ENCODE data around the gene GPC1. TPM values are rescaled to one million over a fixed set of nuclear protein-coding genes. Genes with fewer than 3 reads are reported as not detected.

Gene GPC1
- total RNA-seq, 4 donors from 2014 or later = 34.1 to 80.4 (median 53.3) TPM

DNA sequence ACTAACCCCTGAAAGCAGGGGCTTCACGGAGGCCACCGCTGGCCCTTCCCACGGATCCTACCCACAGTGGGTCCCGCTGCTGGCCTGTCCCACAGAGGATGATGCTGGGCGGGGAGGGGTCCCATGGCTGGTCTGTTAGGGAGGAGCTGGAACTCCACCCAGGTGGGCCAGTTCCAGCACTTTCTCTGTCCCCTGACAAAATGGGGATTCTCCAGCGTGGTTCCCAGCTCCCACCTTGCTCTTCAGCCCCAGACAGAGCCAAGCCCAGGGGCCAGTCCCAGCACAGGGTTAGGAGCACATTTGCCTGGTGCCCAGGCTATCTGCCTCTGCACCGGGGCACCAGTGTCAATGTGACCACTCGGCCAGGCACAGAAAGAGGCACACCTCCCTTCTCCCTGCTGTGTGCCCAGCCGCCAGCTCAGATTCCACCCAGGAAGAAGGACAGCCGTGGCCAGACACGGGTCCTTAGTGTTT lies 72.4 kb downstream of the GPC1 start:
- TF ChIP-seq, protein P1, sequence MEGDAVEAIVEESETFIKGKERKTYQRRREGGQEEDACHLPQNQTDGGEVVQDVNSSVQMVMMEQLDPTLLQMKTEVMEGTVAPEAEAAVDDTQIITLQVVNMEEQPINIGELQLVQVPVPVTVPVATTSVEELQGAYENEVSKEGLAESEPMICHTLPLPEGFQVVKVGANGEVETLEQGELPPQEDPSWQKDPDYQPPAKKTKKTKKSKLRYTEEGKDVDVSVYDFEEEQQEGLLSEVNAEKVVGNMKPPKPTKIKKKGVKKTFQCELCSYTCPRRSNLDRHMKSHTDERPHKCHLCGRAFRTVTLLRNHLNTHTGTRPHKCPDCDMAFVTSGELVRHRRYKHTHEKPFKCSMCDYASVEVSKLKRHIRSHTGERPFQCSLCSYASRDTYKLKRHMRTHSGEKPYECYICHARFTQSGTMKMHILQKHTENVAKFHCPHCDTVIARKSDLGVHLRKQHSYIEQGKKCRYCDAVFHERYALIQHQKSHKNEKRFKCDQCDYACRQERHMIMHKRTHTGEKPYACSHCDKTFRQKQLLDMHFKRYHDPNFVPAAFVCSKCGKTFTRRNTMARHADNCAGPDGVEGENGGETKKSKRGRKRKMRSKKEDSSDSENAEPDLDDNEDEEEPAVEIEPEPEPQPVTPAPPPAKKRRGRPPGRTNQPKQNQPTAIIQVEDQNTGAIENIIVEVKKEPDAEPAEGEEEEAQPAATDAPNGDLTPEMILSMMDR (IDR thresholded peaks at IDR 0.05; ENCODE audit: low read depth) = no peak

DNA sequence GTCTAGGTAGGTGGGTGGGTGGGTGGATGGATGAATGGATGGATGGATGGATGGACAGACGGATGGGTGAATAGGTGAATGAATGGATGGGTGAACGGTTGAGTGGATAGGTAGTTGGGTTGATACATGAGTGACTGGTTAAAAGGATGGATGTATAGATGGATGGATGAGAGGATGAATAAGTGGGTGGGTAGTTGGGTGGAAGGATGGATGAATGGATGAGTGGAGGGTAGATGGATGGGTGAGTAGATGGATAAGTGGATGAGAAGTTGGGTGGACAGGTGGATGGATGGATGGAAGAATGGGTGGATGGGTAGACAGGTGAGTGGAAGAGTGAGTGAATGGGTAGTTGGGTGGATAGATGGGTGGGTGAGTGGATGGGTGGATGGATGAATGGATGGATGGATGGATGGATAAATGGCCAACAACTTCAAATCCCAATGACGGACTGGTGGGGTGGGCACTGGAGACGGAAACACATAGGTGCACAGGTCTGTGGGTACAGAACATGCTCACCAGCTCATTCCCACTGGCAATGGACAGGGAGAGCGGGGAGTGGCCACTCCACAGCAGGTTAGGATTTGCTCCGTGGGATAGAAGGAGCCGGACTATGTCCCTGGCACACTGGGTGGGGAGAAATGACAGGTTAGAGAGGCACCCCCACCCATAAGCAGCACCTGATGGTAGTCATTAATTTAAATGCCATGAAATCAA lies 73.5 kb downstream of the GPC1 start:
- TF ChIP-seq, protein P1 (IDR thresholded peaks at IDR 0.05; ENCODE audit: low read depth) = no peak

DNA sequence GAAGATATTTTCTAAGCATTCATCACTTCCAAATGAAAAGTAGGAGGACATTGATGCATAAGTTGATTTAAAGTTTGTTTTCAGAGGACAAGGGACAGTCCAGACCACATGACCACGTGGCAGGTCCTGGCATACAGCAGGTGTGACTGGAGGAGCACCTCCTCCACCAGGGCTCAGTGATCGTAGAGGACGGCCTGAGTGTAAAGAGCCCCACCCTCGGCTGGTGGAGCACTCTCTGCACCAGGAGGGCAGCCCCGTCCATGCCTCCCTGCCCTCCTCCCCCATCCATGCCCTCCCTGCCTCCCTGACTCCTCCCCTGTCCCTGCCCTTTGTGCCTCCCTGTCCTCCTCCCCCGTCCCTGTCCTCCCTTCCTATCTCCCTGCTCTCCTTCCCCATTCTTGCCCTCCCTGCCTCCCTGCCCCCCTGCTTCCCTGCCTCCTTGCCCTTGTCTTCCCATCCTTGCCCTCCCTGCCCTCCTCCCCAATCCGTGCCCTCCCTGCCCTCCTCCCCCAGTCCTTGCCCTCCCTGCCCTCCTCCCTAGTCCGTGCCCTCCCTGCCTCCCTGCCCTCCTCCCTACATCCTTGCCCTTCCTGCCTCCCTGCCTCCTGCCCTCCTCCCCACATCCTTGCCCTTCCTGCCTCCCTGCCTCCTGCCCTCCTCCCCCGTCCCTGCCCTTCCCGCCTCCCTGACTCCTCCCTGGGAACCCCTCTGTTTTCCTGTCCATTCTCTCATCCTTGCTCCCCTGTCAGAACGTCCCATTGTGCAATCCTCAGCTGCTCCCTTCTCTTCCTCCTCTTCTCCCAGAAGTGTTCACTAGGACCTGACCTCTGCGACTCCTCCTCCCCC lies 74.4 kb downstream of the GPC1 start:
- TF ChIP-seq, protein P1 (IDR thresholded peaks at IDR 0.05; ENCODE audit: low read depth) = no peak

DNA sequence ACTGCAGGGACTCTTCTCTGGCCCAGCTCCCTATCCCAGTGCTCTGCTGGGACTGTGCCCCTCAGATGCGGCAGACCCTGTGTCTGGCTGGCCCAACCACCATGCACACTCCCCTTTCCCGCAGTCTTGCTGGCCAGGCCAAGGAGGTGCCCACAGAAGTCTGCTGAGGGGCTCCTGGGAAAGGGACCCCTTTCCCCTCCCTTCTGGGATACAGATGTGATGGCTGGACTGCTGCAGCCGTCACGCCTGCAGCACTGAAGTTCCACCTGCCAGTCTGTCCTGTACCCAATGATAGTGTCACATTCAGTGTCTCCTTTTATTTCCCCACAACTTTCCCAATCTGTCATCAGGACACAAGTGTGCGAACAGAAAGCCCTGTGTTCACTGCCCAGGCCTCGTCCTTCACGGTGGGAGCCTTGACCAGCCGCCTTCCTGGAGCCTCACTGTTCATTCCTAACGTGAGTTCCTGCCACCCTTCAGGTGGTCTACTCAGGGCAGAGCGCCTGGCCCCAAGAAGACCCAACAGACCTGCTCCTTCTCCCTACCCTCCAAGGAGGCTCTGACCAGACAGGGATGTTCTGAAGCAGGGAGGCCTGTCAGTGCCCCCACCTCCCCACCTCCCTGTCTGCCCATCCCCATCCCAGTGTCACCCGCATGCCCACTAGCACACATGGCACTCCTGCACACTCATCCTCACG lies 75.2 kb downstream of the GPC1 start:
- TF ChIP-seq, protein P1 (IDR thresholded peaks at IDR 0.05; ENCODE audit: low read depth) = no peak

DNA sequence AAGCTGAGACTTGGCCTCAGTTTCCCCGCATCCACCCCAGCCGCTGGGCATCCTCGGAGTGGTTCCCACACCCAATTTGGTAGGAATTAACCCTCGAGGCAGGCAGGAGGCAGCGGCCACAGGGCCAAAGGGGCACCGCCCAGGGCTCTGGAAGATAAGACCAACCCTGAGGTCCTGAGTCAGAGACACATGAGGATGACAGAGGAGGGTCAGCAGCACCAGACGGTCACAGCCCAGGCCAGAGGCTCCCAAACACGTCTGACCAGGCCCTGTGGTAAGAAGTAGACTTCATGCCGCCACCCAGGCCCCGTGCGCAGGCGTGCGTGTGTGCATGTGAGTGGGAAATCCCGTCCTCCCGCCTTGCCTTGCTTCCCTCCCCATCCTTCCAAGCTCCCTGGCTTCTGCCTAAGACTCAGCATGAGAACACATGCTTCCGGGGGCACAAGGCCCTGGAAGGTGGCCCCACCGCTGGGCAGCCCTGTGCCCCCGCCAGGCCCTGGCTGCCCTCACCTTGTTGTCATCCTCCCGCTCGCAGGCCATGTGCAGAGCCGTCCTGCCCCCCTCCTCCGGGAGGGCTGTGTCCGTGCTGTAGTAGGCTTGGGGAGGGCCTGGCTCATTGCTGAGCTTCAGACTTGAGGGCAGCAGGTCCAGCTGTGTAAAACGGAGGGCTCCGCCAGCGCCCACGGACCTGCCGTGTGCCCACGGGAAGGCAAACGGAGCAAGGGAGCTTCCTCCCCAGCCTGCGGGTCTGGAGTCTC lies 76.1 kb downstream of the GPC1 start:
- TF ChIP-seq, protein P1 (IDR thresholded peaks at IDR 0.05; ENCODE audit: low read depth) = no peak

DNA sequence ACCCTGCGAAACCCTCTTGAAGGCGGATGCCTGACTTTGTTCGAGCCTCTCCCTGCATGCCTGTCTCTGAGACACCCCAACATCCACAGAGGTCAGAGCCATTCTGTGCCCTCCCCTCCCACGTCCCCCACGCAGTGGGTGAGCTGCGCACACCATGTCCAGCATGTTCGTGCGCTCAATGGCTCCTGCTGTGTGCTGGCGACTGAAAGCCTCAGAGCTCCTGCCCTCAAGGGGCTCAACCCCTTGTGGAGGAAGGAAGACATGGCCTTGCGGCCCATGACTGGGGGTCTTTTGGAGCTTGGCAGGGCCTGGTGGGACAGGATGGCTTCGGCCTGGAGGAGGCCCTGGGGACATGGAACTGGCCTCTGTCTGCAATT lies 76.6 kb downstream of the GPC1 start:
- TF ChIP-seq, protein P1 (IDR thresholded peaks at IDR 0.05; ENCODE audit: low read depth) = no peak
